Astrocyte (in vitro differentiated cells and primary cell): Measurements from ENCODE around the gene OR2AT4. TPM values are rescaled to one million over a fixed set of nuclear protein-coding genes. Genes with fewer than 3 reads are reported as not detected.

Experiments used
- DNase-seq: peaks from one replicate; pipeline ENCODE4 v3.0.0-alpha.2; 2010; ENCODE audit warnings: low read depth
- FAIRE-seq: peaks from 2 replicates; lab custom pipeline; 2011; peaks lifted over from hg19 to GRCh38; lab: Jason Lieb, UNC
- H2AFZ ChIP-seq: 2 replicates; pipeline ENCODE4 v1.6.0; 2012; ENCODE audit warnings: low read depth, low read length, inconsistent platforms
- H3K27ac ChIP-seq: 2 replicates; pipeline ENCODE4 v1.5.1; 2011; ENCODE audit warnings: low read depth, low read length, inconsistent platforms
- H3K27me3 ChIP-seq: 2 replicates; pipeline ENCODE4 v1.6.0; 2011; ENCODE audit warnings: low read length, inconsistent platforms; ENCODE audit not compliant: insufficient read depth
- H3K36me3 ChIP-seq: 2 replicates; pipeline ENCODE4 v1.5.1; 2011; ENCODE audit warnings: low read length, inconsistent platforms; ENCODE audit not compliant: insufficient read depth
- H3K4me1 ChIP-seq: 2 replicates; pipeline ENCODE4 v1.5.1; 2011; ENCODE audit warnings: low read length, inconsistent platforms; ENCODE audit not compliant: insufficient read depth
- H3K4me2 ChIP-seq: 2 replicates; pipeline ENCODE4 v1.6.0; 2012; ENCODE audit warnings: low read length, inconsistent platforms
- H3K4me3 ChIP-seq: 2 replicates; pipeline ENCODE4 v1.5.1; 2011; ENCODE audit warnings: low read depth, mild to moderate bottlenecking, low read length, inconsistent platforms; ENCODE audit not compliant: insufficient read depth
- H3K79me2 ChIP-seq: 2 replicates; pipeline ENCODE4 v1.6.0; 2012; ENCODE audit warnings: mild to moderate bottlenecking, low read length, inconsistent platforms; ENCODE audit not compliant: insufficient read depth
- H3K9ac ChIP-seq: 2 replicates; pipeline ENCODE4 v1.6.0; 2012; ENCODE audit warnings: mild to moderate bottlenecking, low read length, inconsistent platforms
- H3K9me3 ChIP-seq: 2 replicates; pipeline ENCODE4 v1.5.1; 2012; ENCODE audit warnings: low read depth, mild to moderate bottlenecking, low read length, inconsistent platforms; ENCODE audit not compliant: insufficient read depth
- H4K20me1 ChIP-seq: 2 replicates; pipeline ENCODE4 v1.6.0; 2012; ENCODE audit warnings: low read length, inconsistent platforms; ENCODE audit not compliant: insufficient read depth
- H3K27ac Mint-ChIP-seq: one replicate; pipeline ENCODE4 v1.8.0; 2021; ENCODE audit warnings: mild to moderate bottlenecking, mixed read lengths; ENCODE audit not compliant: unreplicated experiment
- H3K27me3 Mint-ChIP-seq: one replicate; pipeline ENCODE4 v1.8.0; 2021; ENCODE audit warnings: low read depth, mixed read lengths; ENCODE audit not compliant: unreplicated experiment
- H3K36me3 Mint-ChIP-seq: one replicate; pipeline ENCODE4 v1.8.0; 2021; ENCODE audit warnings: low read depth, mixed read lengths; ENCODE audit not compliant: unreplicated experiment
- H3K4me1 Mint-ChIP-seq: one replicate; pipeline ENCODE4 v1.8.0; 2021; ENCODE audit warnings: low read depth, mixed read lengths; ENCODE audit not compliant: unreplicated experiment
- H3K4me3 Mint-ChIP-seq: one replicate; pipeline ENCODE4 v1.8.0; 2021; ENCODE audit warnings: mild to moderate bottlenecking, moderate library complexity, mixed read lengths; ENCODE audit not compliant: unreplicated experiment
- H3K9me3 Mint-ChIP-seq: one replicate; pipeline ENCODE4 v1.8.0; 2021; ENCODE audit warnings: mild to moderate bottlenecking, mixed read lengths; ENCODE audit not compliant: unreplicated experiment
- EZH2 ChIP-seq: IDR thresholded peaks from 2 replicates; pipeline ENCODE4 v1.6.1; 2012; ENCODE audit warnings: mild to moderate bottlenecking, low read length, inconsistent platforms; ENCODE audit not compliant: insufficient read depth
- total RNA-seq: library from RNA; stranded (reverse); gene quantifications from 2 replicates; pipeline ENCODE4 v1.2.1, GENCODE V29; 2021
- TF ChIP-seq, protein P1 (sequence below): IDR thresholded peaks from 2 replicates; pipeline ENCODE4 v1.5.1; 2011; ENCODE audit warnings: low read depth, mild to moderate bottlenecking, inconsistent platforms, low read length, moderate library complexity; ENCODE audit not compliant: insufficient read depth

OR2AT4 gene
- total RNA-seq, 1 donor from 2014 or later = not detected

DNA sequence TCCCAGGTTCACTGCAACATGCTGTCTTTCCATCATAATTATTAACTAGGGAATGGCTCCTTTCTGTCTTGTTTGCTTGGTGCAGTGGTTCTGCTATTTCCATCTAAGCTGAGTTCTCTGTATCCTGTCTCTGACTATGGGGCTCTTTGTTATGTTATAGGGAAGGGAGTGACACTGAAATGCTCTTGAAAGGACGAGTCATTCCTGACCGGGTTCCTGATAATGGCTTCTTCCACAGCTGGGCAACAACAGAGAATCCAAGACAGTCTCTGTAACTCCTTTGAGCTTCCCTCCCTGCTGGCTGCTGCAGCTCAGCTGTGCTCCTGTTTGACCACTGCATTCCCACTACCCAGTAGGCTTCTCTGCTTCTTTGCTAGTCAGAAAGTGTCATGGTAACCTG is 24.1 kb downstream of the OR2AT4 start:
- FAIRE-seq (no peak), DNase-seq (no peak)
- peaks cover 3% of the 10 kb centered on the region for H3K27me3 Mint-ChIP-seq
- Histone ChIP-seq H3K36me3 (no peaks in the 10 kb centered on the region), H2AFZ (no peak overlapping the region), H4K20me1 (no peaks in the 10 kb centered on the region), H3K27ac (no peak overlapping the region), H3K27me3 (peaks cover 33% of the 10 kb centered on the region), H3K4me3 (no peak overlapping the region), H3K4me1 (no peaks in the 10 kb centered on the region), H3K9ac (no peak overlapping the region), H3K4me2 (no peak overlapping the region), H3K9me3 (no peaks in the 10 kb centered on the region), H3K79me2 (no peaks in the 10 kb centered on the region)
- peak overlapping the region; percentile 12 for H3K27ac Mint-ChIP-seq
- peaks cover 10% of the 10 kb centered on the region for H3K4me1 Mint-ChIP-seq
- H3K36me3 Mint-ChIP-seq = peaks cover 4% of the 10 kb centered on the region
- no peak for TF ChIP-seq EZH2
- TF ChIP-seq, protein P1, sequence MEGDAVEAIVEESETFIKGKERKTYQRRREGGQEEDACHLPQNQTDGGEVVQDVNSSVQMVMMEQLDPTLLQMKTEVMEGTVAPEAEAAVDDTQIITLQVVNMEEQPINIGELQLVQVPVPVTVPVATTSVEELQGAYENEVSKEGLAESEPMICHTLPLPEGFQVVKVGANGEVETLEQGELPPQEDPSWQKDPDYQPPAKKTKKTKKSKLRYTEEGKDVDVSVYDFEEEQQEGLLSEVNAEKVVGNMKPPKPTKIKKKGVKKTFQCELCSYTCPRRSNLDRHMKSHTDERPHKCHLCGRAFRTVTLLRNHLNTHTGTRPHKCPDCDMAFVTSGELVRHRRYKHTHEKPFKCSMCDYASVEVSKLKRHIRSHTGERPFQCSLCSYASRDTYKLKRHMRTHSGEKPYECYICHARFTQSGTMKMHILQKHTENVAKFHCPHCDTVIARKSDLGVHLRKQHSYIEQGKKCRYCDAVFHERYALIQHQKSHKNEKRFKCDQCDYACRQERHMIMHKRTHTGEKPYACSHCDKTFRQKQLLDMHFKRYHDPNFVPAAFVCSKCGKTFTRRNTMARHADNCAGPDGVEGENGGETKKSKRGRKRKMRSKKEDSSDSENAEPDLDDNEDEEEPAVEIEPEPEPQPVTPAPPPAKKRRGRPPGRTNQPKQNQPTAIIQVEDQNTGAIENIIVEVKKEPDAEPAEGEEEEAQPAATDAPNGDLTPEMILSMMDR = no peak
- no peak overlapping the region for H3K4me3 Mint-ChIP-seq
- no peaks in the 10 kb centered on the region for H3K9me3 Mint-ChIP-seq

DNA sequence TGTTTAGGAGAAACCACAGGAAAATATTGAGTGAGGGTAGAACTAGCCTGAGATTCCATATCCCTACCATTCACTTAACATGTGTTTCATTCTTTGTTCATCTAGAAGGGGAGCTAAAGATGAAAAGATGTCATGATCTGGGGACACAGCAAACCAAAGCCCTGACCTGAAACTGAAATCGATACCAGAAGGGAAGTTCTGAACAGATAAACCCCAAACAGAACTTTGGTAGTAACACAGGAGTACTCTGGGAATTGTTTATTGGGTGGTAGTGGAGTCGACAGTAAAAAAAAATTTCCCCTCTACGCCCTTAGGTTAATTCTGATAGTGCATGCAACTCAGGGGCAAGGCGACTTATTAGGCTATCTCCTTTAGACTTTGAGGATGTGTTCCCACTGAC is 27.2 kb downstream of the OR2AT4 start:
- Histone ChIP-seq H3K4me2 (no peak overlapping the region), H3K9me3 (no peaks in the 10 kb centered on the region), H3K36me3 (no peaks in the 10 kb centered on the region), H3K9ac (no peak overlapping the region), H4K20me1 (no peaks in the 10 kb centered on the region), H2AFZ (no peak overlapping the region), H3K4me3 (no peak overlapping the region), H3K27me3 (peaks cover 29% of the 10 kb centered on the region), H3K79me2 (no peaks in the 10 kb centered on the region), H3K27ac (no peak overlapping the region), H3K4me1 (no peaks in the 10 kb centered on the region)
- DNase-seq (no peak), FAIRE-seq (no peak)
- Mint-ChIP-seq H3K27ac (no peak overlapping the region), H3K9me3 (no peaks in the 10 kb centered on the region), H3K4me3 (no peak overlapping the region), H3K27me3 (no peaks in the 10 kb centered on the region), H3K4me1 (peaks cover 10% of the 10 kb centered on the region), H3K36me3 (no peaks in the 10 kb centered on the region)
- TF ChIP-seq, protein P1 = no peak
- no peak for TF ChIP-seq EZH2

DNA sequence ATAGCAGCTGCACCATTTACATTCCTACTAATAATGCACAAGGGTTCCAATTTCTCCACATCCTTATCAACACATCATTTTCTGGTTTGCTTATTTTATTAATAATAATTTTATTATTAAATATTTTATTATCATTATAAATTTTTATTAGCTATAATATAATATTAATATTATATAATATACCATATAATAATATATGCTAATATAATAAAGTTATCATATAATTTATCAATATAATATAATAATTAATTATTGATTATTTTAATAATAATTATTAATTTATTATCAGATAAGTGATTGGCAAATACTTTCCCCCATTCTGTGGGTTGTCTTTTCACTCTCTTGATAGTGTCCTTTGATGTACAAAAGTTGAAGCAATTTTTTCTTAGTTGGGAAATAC is 27.7 kb downstream of the OR2AT4 start:
- Histone ChIP-seq H3K4me2 (no peak overlapping the region), H3K4me1 (no peaks in the 10 kb centered on the region), H4K20me1 (no peaks in the 10 kb centered on the region), H3K9me3 (no peaks in the 10 kb centered on the region), H3K36me3 (no peaks in the 10 kb centered on the region), H3K79me2 (no peaks in the 10 kb centered on the region), H3K4me3 (no peak overlapping the region), H2AFZ (no peak overlapping the region), H3K27ac (no peak overlapping the region), H3K27me3 (peaks cover 25% of the 10 kb centered on the region), H3K9ac (no peak overlapping the region)
- Mint-ChIP-seq H3K27ac (no peak overlapping the region), H3K4me1 (peaks cover 12% of the 10 kb centered on the region), H3K4me3 (no peak overlapping the region), H3K9me3 (no peaks in the 10 kb centered on the region), H3K36me3 (no peaks in the 10 kb centered on the region), H3K27me3 (no peaks in the 10 kb centered on the region)
- no peak for DNase-seq
- no peak for FAIRE-seq
- TF ChIP-seq, protein P1 = no peak
- no peak for TF ChIP-seq EZH2
